ENCODE data around the gene SLC8A2. TPM values are rescaled to one million over a fixed set of nuclear protein-coding genes. Genes with fewer than 3 reads are reported as not detected.

SLC8A2 gene
- polyA plus RNA-seq, 1 donor from 2014 or later, result 14.1 TPM

GRCh38 chr19:47485210-47485609, 13.5 kb upstream of the SLC8A2 start:
- Histone ChIP-seq H3K4me2 (ENCODE audit: low read length) (no peak overlapping the region), H3F3A (ENCODE audit: insufficient read depth, low read length, poor library complexity, severe bottlenecking) (no peaks in the 10 kb centered on the region), H3K9me3 (ENCODE audit: low read length) (no peaks in the 10 kb centered on the region), H3K27ac (ENCODE audit: low read length) (no peak overlapping the region), H4K20me1 (ENCODE audit: insufficient read depth) (no peaks in the 10 kb centered on the region), H3K36me3 (ENCODE audit: insufficient read depth, low read length) (no peaks in the 10 kb centered on the region), H3K9me2 (ENCODE audit: insufficient read depth, low read length) (no peaks in the 10 kb centered on the region), H3K27me3 (ENCODE audit: insufficient read depth, low read depth, low read length) (no peaks in the 10 kb centered on the region), H3K9ac (ENCODE audit: low read length) (no peak overlapping the region), H2AFZ (ENCODE audit: low read depth, low read length) (no peak overlapping the region), H3K79me2 (replicated peaks; ENCODE audit: insufficient read depth, low read length) (no peaks in the 10 kb centered on the region), H3K4me3 (ENCODE audit: low read length) (no peak overlapping the region)
- TF ChIP-seq RAD21 (conservative IDR thresholded peaks at IDR 0.05) (no peak), TAF1 (IDR thresholded peaks at IDR 0.05; ENCODE audit: low read depth) (no peak), POLR2AphosphoS5 (IDR thresholded peaks at IDR 0.05) (no peak), EZH2 (IDR thresholded peaks at IDR 0.05; ENCODE audit: borderline replicate concordance, insufficient read depth, low read length, poor library complexity, severe bottlenecking) (no peak), EP300 (conservative IDR thresholded peaks at IDR 0.05; ENCODE audit: poor library complexity, severe bottlenecking) (no peak), MXI1 (conservative IDR thresholded peaks at IDR 0.05; ENCODE audit: poor library complexity, severe bottlenecking) (no peak), SMC3 (conservative IDR thresholded peaks at IDR 0.05; ENCODE audit: poor library complexity) (no peak)
- TF ChIP-seq, protein P1, sequence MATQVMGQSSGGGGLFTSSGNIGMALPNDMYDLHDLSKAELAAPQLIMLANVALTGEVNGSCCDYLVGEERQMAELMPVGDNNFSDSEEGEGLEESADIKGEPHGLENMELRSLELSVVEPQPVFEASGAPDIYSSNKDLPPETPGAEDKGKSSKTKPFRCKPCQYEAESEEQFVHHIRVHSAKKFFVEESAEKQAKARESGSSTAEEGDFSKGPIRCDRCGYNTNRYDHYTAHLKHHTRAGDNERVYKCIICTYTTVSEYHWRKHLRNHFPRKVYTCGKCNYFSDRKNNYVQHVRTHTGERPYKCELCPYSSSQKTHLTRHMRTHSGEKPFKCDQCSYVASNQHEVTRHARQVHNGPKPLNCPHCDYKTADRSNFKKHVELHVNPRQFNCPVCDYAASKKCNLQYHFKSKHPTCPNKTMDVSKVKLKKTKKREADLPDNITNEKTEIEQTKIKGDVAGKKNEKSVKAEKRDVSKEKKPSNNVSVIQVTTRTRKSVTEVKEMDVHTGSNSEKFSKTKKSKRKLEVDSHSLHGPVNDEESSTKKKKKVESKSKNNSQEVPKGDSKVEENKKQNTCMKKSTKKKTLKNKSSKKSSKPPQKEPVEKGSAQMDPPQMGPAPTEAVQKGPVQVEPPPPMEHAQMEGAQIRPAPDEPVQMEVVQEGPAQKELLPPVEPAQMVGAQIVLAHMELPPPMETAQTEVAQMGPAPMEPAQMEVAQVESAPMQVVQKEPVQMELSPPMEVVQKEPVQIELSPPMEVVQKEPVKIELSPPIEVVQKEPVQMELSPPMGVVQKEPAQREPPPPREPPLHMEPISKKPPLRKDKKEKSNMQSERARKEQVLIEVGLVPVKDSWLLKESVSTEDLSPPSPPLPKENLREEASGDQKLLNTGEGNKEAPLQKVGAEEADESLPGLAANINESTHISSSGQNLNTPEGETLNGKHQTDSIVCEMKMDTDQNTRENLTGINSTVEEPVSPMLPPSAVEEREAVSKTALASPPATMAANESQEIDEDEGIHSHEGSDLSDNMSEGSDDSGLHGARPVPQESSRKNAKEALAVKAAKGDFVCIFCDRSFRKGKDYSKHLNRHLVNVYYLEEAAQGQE (IDR thresholded peaks at IDR 0.05; ENCODE audit: borderline replicate concordance), result no peak
- TF ChIP-seq, protein P2, sequence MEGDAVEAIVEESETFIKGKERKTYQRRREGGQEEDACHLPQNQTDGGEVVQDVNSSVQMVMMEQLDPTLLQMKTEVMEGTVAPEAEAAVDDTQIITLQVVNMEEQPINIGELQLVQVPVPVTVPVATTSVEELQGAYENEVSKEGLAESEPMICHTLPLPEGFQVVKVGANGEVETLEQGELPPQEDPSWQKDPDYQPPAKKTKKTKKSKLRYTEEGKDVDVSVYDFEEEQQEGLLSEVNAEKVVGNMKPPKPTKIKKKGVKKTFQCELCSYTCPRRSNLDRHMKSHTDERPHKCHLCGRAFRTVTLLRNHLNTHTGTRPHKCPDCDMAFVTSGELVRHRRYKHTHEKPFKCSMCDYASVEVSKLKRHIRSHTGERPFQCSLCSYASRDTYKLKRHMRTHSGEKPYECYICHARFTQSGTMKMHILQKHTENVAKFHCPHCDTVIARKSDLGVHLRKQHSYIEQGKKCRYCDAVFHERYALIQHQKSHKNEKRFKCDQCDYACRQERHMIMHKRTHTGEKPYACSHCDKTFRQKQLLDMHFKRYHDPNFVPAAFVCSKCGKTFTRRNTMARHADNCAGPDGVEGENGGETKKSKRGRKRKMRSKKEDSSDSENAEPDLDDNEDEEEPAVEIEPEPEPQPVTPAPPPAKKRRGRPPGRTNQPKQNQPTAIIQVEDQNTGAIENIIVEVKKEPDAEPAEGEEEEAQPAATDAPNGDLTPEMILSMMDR (IDR thresholded peaks at IDR 0.05; ENCODE audit: poor library complexity, severe bottlenecking), result no peak

GRCh38 chr19:47483800-47484690, 12.4 kb upstream of the SLC8A2 start, which contains the start of gene KPTN:
KPTN (minus strand) TSS chr19:47484219; CDS start chr19:47484160, 59 bp downstream.
- Histone ChIP-seq H3K27me3 (ENCODE audit: insufficient read depth, low read depth, low read length) (no peaks in the 10 kb centered on the region), H3K27ac (ENCODE audit: low read length) (peak within 1 kb of the TSS; percentile 94), H3K36me3 (ENCODE audit: insufficient read depth, low read length) (no peaks in the 10 kb centered on the region), H3K4me2 (ENCODE audit: low read length) (peak within 1 kb of the TSS; percentile 100), H3K9me2 (ENCODE audit: insufficient read depth, low read length) (no peaks in the 10 kb centered on the region), H2AFZ (ENCODE audit: low read depth, low read length) (peak within 1 kb of the TSS; percentile 99), H3K79me2 (replicated peaks; ENCODE audit: insufficient read depth, low read length) (no peaks in the 10 kb centered on the region), H4K20me1 (ENCODE audit: insufficient read depth) (no peaks in the 10 kb centered on the region), H3K9me3 (ENCODE audit: low read length) (no peaks in the 10 kb centered on the region), H3F3A (ENCODE audit: insufficient read depth, low read length, poor library complexity, severe bottlenecking) (no peaks in the 10 kb centered on the region), H3K9ac (ENCODE audit: low read length) (peak within 1 kb of the TSS; percentile 94), H3K4me3 (ENCODE audit: low read length) (peak within 1 kb of the TSS; percentile 88)
- TF ChIP-seq SMC3 (conservative IDR thresholded peaks at IDR 0.05; ENCODE audit: poor library complexity) (peak; percentile 77), TAF1 (IDR thresholded peaks at IDR 0.05; ENCODE audit: low read depth) (peak; percentile 86), EP300 (conservative IDR thresholded peaks at IDR 0.05; ENCODE audit: poor library complexity, severe bottlenecking) (peak; percentile 67), POLR2AphosphoS5 (IDR thresholded peaks at IDR 0.05) (peak; percentile 69), RAD21 (conservative IDR thresholded peaks at IDR 0.05) (peak; percentile 72), EZH2 (IDR thresholded peaks at IDR 0.05; ENCODE audit: borderline replicate concordance, insufficient read depth, low read length, poor library complexity, severe bottlenecking) (no peak), MXI1 (conservative IDR thresholded peaks at IDR 0.05; ENCODE audit: poor library complexity, severe bottlenecking) (peak; percentile 84)
- TF ChIP-seq, protein P2 (IDR thresholded peaks at IDR 0.05; ENCODE audit: poor library complexity, severe bottlenecking), result peak; percentile 98
- TF ChIP-seq, protein P1 (IDR thresholded peaks at IDR 0.05; ENCODE audit: borderline replicate concordance), result peak; percentile 32
